HG03565 (cell line): ENCODE data around the gene WRAP73.

ENCODE experiments used
- ATAC-seq: cut with Tn5 transposase; IDR thresholded peaks from one replicate; pipeline ENCODE4 v1.9.1; 2021; ENCODE audit warnings: mild to moderate bottlenecking, moderate library complexity; ENCODE audit not compliant: unreplicated experiment

The WRAP73 gene

GRCh38 chr1:3651026-3651929 lies 1.4 kb upstream of the WRAP73 start:
- no peak for ATAC-seq

- ATAC-seq = no peak
Observed at GRCh38 chr1:3650248-3651025, 534 bp upstream of the WRAP73 start.

- no peak for ATAC-seq
Observed at GRCh38 chr1:3646596-3646995, 3.3 kb downstream of the WRAP73 start.

- ATAC-seq = no peak
Observed at GRCh38 chr1:3645666-3646355, 4.1 kb downstream of the WRAP73 start.

DNA sequence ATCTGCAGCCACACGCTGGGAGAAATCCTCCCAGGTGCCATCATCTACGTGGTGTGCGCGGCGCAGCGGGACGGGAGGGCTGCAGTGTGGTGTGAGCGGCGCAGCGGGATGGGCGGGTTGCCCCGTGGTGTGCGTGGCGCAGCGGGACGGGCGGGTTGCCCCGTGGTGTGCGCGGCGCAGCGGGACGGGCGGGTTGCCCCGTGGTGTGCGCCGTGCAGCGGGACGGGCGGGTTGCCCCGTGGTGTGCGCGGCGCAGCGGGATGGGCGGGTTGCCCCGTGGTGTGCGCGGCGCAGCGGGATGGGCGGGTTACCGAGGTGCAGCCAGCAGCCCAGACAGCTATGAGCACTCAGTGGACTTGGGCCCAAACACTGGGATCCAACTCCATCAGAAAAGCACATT lies 4.7 kb downstream of the WRAP73 start:
- ATAC-seq = no peak

GRCh38 chr1:3644273-3644672 lies 5.6 kb downstream of the WRAP73 start:
- ATAC-seq = no peak

GRCh38 chr1:3642919-3643675 lies 6.8 kb downstream of the WRAP73 start:
- no peak for ATAC-seq

- no peak for ATAC-seq
Observed at GRCh38 chr1:3641816-3642215, 8.1 kb downstream of the WRAP73 start.

- ATAC-seq = no peak
Observed at GRCh38 chr1:3641046-3641760, 8.7 kb downstream of the WRAP73 start.

DNA sequence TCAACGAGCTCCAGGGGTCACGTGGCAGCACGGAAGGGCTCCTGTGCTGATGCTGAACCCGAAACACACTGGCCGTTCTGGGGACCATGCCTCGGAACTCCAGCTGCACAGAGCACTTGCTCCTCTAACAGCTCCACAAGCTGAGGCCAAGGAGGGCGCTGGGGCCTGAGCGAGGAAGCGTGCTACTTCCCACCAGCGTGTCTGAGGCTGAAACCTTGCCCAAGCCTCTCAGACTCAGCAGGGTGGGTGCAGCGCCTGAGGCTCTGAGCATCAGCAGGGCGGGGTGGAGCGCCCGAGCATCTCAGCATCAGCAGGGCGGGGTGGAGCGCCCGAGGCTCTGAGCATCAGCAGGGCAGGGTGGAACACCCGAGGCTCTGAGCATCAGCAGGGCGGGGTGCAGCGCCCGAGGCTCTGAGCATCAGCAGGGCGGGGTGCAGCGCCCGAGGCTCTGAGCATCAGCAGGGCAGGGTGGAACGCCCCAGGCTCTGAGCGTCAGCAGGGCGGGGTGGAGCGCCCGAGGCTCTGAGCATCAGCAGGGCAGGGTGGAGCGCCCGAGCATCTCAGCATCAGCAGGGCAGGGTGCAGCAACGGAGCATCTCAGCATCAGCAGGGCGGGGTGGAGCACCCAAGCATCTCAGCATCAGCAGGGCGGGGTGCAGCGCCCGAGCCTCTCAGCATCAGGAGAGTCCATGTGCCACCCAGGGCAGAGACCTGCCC lies 9.6 kb downstream of the WRAP73 start:
- ATAC-seq = no peak

GRCh38 chr1:3639397-3639911 lies 10.4 kb downstream of the WRAP73 start:
- no peak for ATAC-seq

- no peak for ATAC-seq
Observed at GRCh38 chr1:3638676-3639075, 11.2 kb downstream of the WRAP73 start.

DNA sequence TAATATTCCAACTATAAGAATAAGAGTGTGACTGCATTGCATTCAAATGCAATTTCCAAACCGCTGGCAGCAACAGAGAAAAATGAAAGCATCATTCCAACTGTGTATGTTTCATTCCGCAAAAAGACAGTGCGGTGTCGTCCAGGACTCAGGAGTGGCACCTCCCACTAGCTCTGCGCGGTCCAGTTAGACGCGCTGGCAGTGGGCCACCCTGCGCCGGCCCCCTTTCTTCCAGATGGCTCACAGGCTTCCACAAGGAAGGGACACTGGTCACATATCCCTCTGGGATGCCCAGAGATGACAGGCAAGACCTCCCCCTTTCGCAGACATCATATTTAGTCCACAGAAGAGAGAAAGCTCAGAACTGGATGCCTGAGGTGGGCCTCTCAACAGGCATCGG lies 11.9 kb downstream of the WRAP73 start:
- no peak for ATAC-seq

GRCh38 chr1:3636531-3636930 lies 13.4 kb downstream of the WRAP73 start:
- ATAC-seq = no peak

DNA sequence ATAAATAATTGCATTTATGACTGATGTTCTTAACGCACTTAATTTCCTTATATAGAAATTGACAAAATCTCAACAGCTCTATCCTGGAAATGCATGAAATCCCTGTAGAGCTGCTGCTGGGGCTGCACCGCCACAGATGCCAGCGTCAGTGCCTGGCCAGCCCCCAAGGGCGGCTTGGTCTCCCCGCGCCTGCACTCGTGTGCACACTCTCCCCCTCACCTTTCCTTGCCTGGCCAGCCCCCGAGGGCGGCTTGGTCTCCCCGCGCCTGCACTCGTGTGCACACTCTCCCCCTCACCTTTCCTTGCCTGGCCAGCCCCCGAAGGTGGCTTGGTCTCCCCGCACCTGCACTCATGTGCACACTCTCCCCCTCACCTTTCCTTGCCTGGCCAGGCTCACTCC lies 13.8 kb downstream of the WRAP73 start:
- no peak for ATAC-seq

DNA sequence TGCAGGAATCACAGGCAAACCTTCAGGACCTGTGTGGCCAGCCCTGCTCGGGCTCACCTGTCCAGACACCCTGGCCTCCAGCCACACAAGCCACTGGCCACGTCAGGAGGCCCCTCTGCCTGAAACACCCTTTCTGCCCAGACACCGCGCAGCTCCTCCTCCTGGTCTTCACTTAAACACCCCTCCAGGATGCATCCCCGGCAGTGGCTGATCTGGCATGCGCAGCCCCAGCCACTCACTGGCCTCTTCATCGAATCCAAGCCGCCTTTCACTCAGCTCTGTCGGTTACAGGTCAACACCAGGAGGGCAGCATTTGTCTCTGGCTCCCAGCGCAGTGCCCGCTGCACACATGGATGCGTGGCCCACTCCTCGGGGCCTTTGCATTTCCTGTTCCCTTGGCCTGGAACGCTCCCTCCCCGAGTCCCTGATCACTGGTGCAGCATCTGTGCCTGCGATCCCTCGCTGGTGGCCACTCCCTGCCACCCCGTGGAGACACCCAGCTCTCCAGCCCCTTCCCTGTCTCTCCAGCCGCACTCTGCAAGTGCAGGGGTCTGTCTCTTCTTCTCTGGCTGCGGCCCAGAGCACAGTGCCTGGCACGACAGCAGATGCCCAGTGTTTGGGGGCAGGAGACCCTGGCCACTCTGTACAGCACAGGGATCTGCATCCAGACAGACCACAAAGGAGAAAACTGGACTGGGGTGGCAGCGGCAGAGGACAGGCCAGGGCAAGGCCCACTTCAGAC lies 15.7 kb downstream of the WRAP73 start:
- no peak for ATAC-seq

- no peak for ATAC-seq
Observed at GRCh38 chr1:3633344-3634058, 16.4 kb downstream of the WRAP73 start.
